ENCODE data around the gene PRICKLE2.

Gene PRICKLE2

GRCh38 chr3:64220161-64220914 is 4.9 kb downstream of the PRICKLE2 start:
- DNase-seq (ENCODE audit: low read depth, low spot score): no peak

- no peak for DNase-seq (ENCODE audit: low read depth, low spot score)
Observed at GRCh38 chr3:64218746-64219145, 6.5 kb downstream of the PRICKLE2 start.

- no peak for DNase-seq (ENCODE audit: low read depth, low spot score)
Observed at GRCh38 chr3:64218329-64218728, 6.9 kb downstream of the PRICKLE2 start.

- no peak for DNase-seq (ENCODE audit: low read depth, low spot score)
Observed at GRCh38 chr3:64216274-64217147, 8.8 kb downstream of the PRICKLE2 start.

- DNase-seq (ENCODE audit: low read depth, low spot score): no peak
Observed at GRCh38 chr3:64215559-64215958, 9.7 kb downstream of the PRICKLE2 start.

GRCh38 chr3:64215103-64215502 is 10.2 kb downstream of the PRICKLE2 start:
- no peak for DNase-seq (ENCODE audit: low read depth, low spot score)

- no peak for DNase-seq (ENCODE audit: low read depth, low spot score)
Observed at GRCh38 chr3:64214381-64215018, 10.8 kb downstream of the PRICKLE2 start.

GRCh38 chr3:64213962-64214379 is 11.3 kb downstream of the PRICKLE2 start:
- no peak for DNase-seq (ENCODE audit: low read depth, low spot score)

GRCh38 chr3:64213224-64213878 is 11.9 kb downstream of the PRICKLE2 start:
- DNase-seq (ENCODE audit: low read depth, low spot score): no peak

GRCh38 chr3:64209866-64210621 is 15.2 kb downstream of the PRICKLE2 start:
- DNase-seq (ENCODE audit: low read depth, low spot score): no peak

- no peak for DNase-seq (ENCODE audit: low read depth, low spot score)
Observed at GRCh38 chr3:64207289-64208080, 17.8 kb downstream of the PRICKLE2 start.

- DNase-seq (ENCODE audit: low read depth, low spot score): no peak
Observed at GRCh38 chr3:64203969-64204908, 21.0 kb downstream of the PRICKLE2 start.

GRCh38 chr3:64203216-64203615 is 22.1 kb downstream of the PRICKLE2 start:
- DNase-seq (ENCODE audit: low read depth, low spot score): no peak

- no peak for DNase-seq (ENCODE audit: low read depth, low spot score)
Observed at GRCh38 chr3:64199932-64200331, 25.3 kb downstream of the PRICKLE2 start.

- no peak for DNase-seq (ENCODE audit: low read depth, low spot score)
Observed at GRCh38 chr3:64196236-64196929, 28.9 kb downstream of the PRICKLE2 start.

GRCh38 chr3:64195789-64196188 is 29.5 kb downstream of the PRICKLE2 start:
- no peak for DNase-seq (ENCODE audit: low read depth, low spot score)

GRCh38 chr3:64191822-64192221 is 33.4 kb downstream of the PRICKLE2 start:
- no peak for DNase-seq (ENCODE audit: low read depth, low spot score)
